ENCODE results near the gene RNF207.

DNA sequence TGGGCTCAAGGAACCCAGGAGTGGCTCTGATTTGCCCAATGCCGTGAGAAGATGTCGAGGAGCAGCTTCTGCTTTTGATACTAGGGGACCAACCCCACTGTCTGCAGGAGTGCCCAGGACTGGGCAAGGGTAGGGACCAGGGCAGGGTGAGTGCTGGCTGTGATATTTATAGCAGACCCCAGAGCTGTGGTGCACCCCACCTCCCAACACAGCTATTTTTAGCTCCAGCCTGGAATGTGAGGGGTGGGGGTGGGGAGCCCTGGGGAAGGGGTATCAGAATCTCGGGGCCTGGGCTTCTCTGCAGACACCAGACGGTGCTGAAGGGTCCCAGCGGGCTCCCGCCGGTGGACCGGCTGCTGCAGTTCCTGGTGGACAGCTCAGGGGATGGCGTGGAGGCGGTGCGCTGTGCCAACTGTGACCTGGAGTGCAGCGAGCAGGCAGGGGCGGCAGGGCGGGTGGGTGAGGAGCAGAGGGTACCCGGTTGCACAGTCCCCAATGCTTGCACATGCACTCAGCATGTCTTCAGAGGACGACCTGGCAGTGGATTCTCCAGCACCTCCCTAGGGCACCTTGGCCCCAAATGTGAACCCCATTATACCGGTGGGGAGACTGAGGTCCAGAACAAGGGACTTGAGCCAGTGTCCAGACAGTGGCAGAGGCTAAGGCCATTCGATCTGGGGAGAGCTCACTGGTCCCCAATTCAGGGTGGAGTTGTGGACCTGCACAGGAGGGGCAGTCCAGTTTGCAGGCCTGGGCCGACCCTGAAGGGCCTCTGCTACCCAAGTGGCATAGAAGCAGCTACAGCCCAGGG is 1.4 kb downstream of the RNF207 start:
- TF ChIP-seq, protein P1, sequence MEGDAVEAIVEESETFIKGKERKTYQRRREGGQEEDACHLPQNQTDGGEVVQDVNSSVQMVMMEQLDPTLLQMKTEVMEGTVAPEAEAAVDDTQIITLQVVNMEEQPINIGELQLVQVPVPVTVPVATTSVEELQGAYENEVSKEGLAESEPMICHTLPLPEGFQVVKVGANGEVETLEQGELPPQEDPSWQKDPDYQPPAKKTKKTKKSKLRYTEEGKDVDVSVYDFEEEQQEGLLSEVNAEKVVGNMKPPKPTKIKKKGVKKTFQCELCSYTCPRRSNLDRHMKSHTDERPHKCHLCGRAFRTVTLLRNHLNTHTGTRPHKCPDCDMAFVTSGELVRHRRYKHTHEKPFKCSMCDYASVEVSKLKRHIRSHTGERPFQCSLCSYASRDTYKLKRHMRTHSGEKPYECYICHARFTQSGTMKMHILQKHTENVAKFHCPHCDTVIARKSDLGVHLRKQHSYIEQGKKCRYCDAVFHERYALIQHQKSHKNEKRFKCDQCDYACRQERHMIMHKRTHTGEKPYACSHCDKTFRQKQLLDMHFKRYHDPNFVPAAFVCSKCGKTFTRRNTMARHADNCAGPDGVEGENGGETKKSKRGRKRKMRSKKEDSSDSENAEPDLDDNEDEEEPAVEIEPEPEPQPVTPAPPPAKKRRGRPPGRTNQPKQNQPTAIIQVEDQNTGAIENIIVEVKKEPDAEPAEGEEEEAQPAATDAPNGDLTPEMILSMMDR (IDR thresholded peaks at IDR 0.05), result no peak
- TF ChIP-seq EP300 (IDR thresholded peaks at IDR 0.05), result no peak
- TF ChIP-seq POLR2A (IDR thresholded peaks at IDR 0.05), result no peak
